ENCODE measurements around the gene ECE2. TPM values are rescaled to one million over a fixed set of nuclear protein-coding genes. Genes with fewer than 3 reads are reported as not detected.

The ECE2 gene
- total and polyA plus RNA-seq, 10 of the 15 experiments (the other 5 are each of a cell fraction or from before 2014, with no cell fraction given), result not detected

DNA sequence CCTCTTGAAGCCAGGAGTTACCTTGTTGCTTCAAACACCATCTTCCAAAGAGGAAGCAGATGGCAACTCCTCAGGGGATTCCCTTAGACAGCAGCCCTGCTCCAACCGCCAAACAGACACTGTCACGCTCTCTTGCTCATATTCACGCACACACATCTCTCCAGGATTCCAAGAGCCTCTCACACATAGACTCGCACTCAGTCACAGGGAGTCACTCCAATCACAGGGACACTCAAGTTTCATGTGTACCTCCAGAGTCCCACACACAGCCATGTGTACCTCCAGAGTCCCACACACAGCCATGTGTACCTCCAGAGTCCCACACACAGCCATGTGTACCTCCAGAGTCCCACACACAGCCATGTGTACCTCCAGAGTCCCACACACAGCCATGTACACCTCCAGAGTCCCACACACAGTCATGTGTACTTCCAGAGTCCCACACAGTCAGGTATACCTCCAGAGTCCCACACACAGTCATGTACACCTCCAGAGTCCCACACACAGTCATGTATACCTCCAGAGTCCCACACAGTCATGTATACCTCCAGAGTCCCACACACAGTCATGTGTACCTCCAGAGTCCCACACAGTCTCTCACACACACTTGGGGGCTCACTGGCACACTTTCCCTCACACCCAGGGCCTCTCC, 40.3 kb upstream of the ECE2 start:
- in situ Hi-C loops (cut with MboI), result no loop called here
- ChIA-PET CTCF (interaction anchor here (3.5 kb wide), 1 partner anchor 8 kb away, joined by 23 read pairs; no protein-coding TSS in a partner anchor), SMC1A (ENCODE audit: uncharacterized antibody, unreplicated experiment) (no interaction called here), POLR2A (no interaction called here), RAD21 (ENCODE audit: unreplicated experiment) (no interaction called here)
- Histone ChIP-seq H2AFZ (ENCODE audit: control insufficient read depth, low read depth, low read length) (no peak overlapping the region), H3K9me3 (replicated peaks; ENCODE audit: control insufficient read depth, insufficient read depth, low read length) (no peaks in the 10 kb centered on the region), H3K4me2 (ENCODE audit: control insufficient read depth, insufficient read depth) (no peak overlapping the region), H4K20me1 (ENCODE audit: control insufficient read depth, insufficient read depth) (no peaks in the 10 kb centered on the region), H3K27me3 (replicated peaks in 1 of 2; ENCODE audit: control insufficient read depth in 2 of 2, insufficient read depth in 2 of 2, low read length in 1 of 2) (peaks cover 7 to 8% of the 10 kb centered on the region in 2 experiments), H3K79me2 (ENCODE audit: control insufficient read depth, insufficient read depth, low read length) (no peaks in the 10 kb centered on the region), H3K36me3 (ENCODE audit: control insufficient read depth in 2 of 2, insufficient read depth in 2 of 2, low read length in 1 of 2) (no peaks in the 10 kb centered on the region), H3K4me1 (ENCODE audit: control insufficient read depth, insufficient read depth, low read length) (no peaks in the 10 kb centered on the region), H3K27ac (ENCODE audit: control insufficient read depth, insufficient read depth) (no peak overlapping the region), H3K4me3 (no peak overlapping the region), H3K9ac (ENCODE audit: control insufficient read depth, insufficient read depth, low read length) (no peak overlapping the region)
- TF ChIP-seq NFYB (IDR thresholded peaks at IDR 0.05; ENCODE audit: insufficient read depth, low read depth, low read length), result no peak
- TF ChIP-seq SMAD5 (IDR thresholded peaks at IDR 0.05; ENCODE audit: low read depth), result no peak
- no peak for TF ChIP-seq BCL11A (IDR thresholded peaks at IDR 0.05; ENCODE audit: low read depth, low read length)
- no peak for TF ChIP-seq IRF5 (IDR thresholded peaks at IDR 0.05; ENCODE audit: borderline replicate concordance)
- no peak for TF ChIP-seq ZNF207 (IDR thresholded peaks at IDR 0.05; ENCODE audit: borderline replicate concordance)
- no peak for TF ChIP-seq SIN3A (IDR thresholded peaks at IDR 0.05; ENCODE audit: low read depth, low read length)
- no peak for TF ChIP-seq NR2C1 (IDR thresholded peaks at IDR 0.05)
- no peak for TF ChIP-seq MEF2A (IDR thresholded peaks at IDR 0.05; ENCODE audit: insufficient read depth, low read depth, low read length)
- intact Hi-C loops (cut with micrococcal nuclease; ENCODE audit: unreplicated experiment), result no loop called here
- no TSS peak for BruUV-seq (replicated peaks)
- DNase-seq (ENCODE audit: low read depth, low spot score) (no peak), FAIRE-seq (no peak), ATAC-seq (no peak)
- 53% methylated on average over 4 of the region's 4 CpGs for WGBS (ENCODE audit: insufficient coverage, insufficient replicate concordance, low lambda C conversion rate, missing lambda C conversion rate)
